Mesendoderm (in vitro differentiated cells): ENCODE data around the gene KRTAP5-10.
"Not testable (repeated sequence)": the region's sequence is repeated elsewhere in the genome, so short reads cannot be mapped to it uniquely, and the experiment has no call there.

Experiments
- DNase-seq: peaks from one replicate; pipeline ENCODE4 v3.0.0; 2013
- H2AK5ac ChIP-seq: 2 replicates; pipeline ENCODE4 v1.6.1; 2013; ENCODE audit warnings: low read length, inconsistent platforms
- H2BK120ac ChIP-seq: 2 replicates; pipeline ENCODE4 v1.6.1; 2013; ENCODE audit warnings: low read depth, mild to moderate bottlenecking, low read length, moderate library complexity, mixed read lengths
- H2BK15ac ChIP-seq: replicated peaks from 2 replicates; pipeline ENCODE4 v1.6.1; 2013; ENCODE audit warnings: low read depth, mild to moderate bottlenecking, moderate library complexity
- H2BK5ac ChIP-seq: 2 replicates; pipeline ENCODE4 v1.6.1; 2013; ENCODE audit warnings: low read length, inconsistent platforms
- H3K18ac ChIP-seq: 2 replicates; pipeline ENCODE4 v1.6.1; 2013; ENCODE audit warnings: mild to moderate bottlenecking, low read length, mixed read lengths
- H3K23ac ChIP-seq: one replicate; pipeline ENCODE4 v1.6.1; 2013; ENCODE audit warnings: low read length
- H3K27ac ChIP-seq: 2 replicates; pipeline ENCODE4 v1.5.1; 2013; ENCODE audit warnings: low read depth, mild to moderate bottlenecking, inconsistent platforms, low read length, moderate library complexity
- H3K27me3 ChIP-seq: 2 replicates; pipeline ENCODE4 v1.6.1; 2013; ENCODE audit warnings: low read length, control low read depth, mild to moderate bottlenecking, inconsistent platforms; ENCODE audit not compliant: insufficient read depth, poor library complexity
- H3K36me3 ChIP-seq: 2 replicates; pipeline ENCODE4 v1.6.1; 2013; ENCODE audit warnings: low read length, inconsistent platforms; ENCODE audit not compliant: control insufficient read depth, insufficient read depth
- H3K4ac ChIP-seq: one replicate; pipeline ENCODE4 v1.6.1; 2013; ENCODE audit warnings: low read depth, mild to moderate bottlenecking, low read length, moderate library complexity
- H3K4me1 ChIP-seq: 2 replicates; pipeline ENCODE4 v1.6.1; 2013; ENCODE audit warnings: low read depth, low read length, inconsistent platforms; ENCODE audit not compliant: control insufficient read depth
- H3K4me2 ChIP-seq: 2 replicates; pipeline ENCODE4 v1.6.1; 2013; ENCODE audit warnings: low read length
- H3K4me3 ChIP-seq: 2 replicates; pipeline ENCODE4 v1.5.1; 2013; ENCODE audit warnings: mild to moderate bottlenecking, low read length
- H3K56ac ChIP-seq: one replicate; pipeline ENCODE4 v1.6.1; 2013; ENCODE audit warnings: low read length
- H3K79me1 ChIP-seq: 2 replicates; pipeline ENCODE4 v1.6.1; 2013; ENCODE audit warnings: low read length, inconsistent platforms
- H3K79me2 ChIP-seq: 2 replicates; pipeline ENCODE4 v1.6.1; 2013; ENCODE audit warnings: mild to moderate bottlenecking, low read length; ENCODE audit not compliant: control insufficient read depth, insufficient read depth
- H3K9ac ChIP-seq: 2 replicates; pipeline ENCODE4 v1.6.1; 2013; ENCODE audit warnings: low read length, inconsistent platforms
- H4K5ac ChIP-seq: one replicate; pipeline ENCODE4 v1.6.1; 2013; ENCODE audit warnings: low read length
- H4K8ac ChIP-seq: one replicate; pipeline ENCODE4 v1.6.1; 2013; ENCODE audit warnings: low read depth, mild to moderate bottlenecking, control low read depth, low read length, moderate library complexity
- WGBS: extraction: QIAGEN DNeasy Blood & Tissue Kit; methylation state at CpG from one replicate; pipeline ENCODE4 v1.1.7; 2013; ENCODE audit warnings: low lambda C conversion rate, missing lambda C conversion rate; ENCODE audit not compliant: insufficient coverage; ENCODE audit errors: extremely low coverage; 5-methylcytosine and 5-hydroxymethylcytosine counted together

The KRTAP5-10 gene

DNA sequence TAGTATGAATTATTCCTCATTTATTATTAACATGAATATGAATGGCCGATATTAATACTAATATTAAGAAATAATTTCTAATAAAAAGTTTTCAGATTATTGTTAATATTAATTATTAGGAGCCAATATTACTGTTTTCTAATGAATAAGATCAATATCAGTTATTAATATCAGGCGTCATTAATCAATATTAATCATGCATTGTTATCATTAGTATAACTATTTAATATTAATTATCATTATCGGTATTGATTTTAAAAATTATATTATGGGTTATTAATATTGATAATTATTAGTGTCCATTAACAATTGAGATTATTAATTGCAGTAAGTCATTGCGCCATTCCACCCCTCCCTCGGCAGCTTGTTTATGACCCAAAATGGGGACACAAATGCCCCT, 20.3 kb downstream of the KRTAP5-10 start:
- H4K5ac ChIP-seq, H3K27ac ChIP-seq, H3K4me3 ChIP-seq, H2BK5ac ChIP-seq, H3K4ac ChIP-seq, H2BK15ac ChIP-seq, H3K36me3 ChIP-seq, H4K8ac ChIP-seq, H3K9ac ChIP-seq, H2AK5ac ChIP-seq, H3K56ac ChIP-seq, H3K4me2 ChIP-seq, H3K27me3 ChIP-seq, DNase-seq, H3K18ac ChIP-seq, H3K79me2 ChIP-seq, H3K4me1 ChIP-seq, H3K23ac ChIP-seq, H3K79me1 ChIP-seq, H2BK120ac ChIP-seq: not testable (repeated sequence)
- WGBS, result no CpG with 5 or more reads among the region's 5 CpGs

DNA sequence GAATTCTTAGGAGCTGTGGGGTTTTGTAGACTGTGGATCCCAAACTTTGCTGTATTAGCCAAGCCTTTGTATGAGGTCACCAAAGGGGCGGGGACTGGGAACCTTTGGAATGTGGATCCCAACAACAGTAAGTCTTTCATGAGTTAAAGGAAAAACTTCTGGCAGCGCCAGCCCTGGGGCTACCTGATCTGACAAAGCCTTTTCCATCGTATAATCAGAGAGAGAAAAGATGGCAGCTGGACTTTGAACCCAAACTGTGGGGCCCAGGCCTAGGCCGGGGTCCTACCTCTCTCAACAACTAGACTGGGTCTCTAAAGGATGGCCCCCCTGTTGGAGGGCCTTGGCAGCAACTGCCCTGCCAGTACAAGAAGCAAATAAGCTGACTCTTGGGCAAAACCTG, 23.0 kb downstream of the KRTAP5-10 start:
- H4K8ac ChIP-seq, H3K4me2 ChIP-seq, H3K4ac ChIP-seq, H3K79me1 ChIP-seq, H3K23ac ChIP-seq, H4K5ac ChIP-seq, H2BK120ac ChIP-seq, H3K4me1 ChIP-seq, H2BK5ac ChIP-seq, H2BK15ac ChIP-seq, H2AK5ac ChIP-seq, H3K9ac ChIP-seq, H3K27ac ChIP-seq, H3K18ac ChIP-seq, H3K56ac ChIP-seq, H3K27me3 ChIP-seq, H3K4me3 ChIP-seq, H3K79me2 ChIP-seq, H3K36me3 ChIP-seq: not testable (repeated sequence)
- peak; percentile 42 for DNase-seq
- no CpG with 5 or more reads among the region's 4 CpGs for WGBS

DNA sequence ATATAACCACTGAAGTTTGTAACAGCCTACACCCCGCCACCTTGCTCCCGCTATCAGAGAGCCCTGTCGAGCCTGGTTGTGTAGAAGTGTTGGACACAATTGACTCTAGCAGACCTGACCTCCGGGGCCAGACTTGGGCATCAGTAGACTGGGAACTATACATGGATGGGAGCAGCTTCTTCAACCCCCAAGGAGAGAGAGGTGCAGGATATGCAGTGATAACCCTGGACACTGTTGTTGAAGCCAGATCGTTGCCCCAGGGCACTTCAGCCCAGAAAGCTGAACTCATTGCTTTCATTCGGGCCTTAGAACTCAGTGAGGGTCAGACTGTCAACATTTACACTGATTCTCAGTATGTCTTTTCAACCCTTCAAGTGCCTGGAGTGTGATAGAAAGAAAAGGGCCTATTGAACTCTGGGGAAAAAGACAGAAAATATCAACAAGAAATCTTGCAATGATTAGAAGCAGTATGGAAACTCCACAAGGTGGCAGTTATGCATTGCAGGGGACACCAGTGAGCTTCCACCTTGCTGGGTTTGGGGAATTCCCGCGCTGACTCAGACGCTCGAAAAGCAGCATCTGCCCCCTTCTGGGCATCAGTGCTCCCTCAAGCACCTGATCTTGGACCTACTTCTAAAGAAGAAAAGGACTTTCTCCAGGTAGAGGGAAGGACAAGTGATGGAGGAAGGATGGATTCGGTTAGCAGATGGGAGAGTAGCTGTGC, 23.6 kb downstream of the KRTAP5-10 start:
- not testable (repeated sequence) for H3K18ac ChIP-seq, H2BK120ac ChIP-seq, H3K79me2 ChIP-seq, H3K23ac ChIP-seq, H4K5ac ChIP-seq, H3K4me3 ChIP-seq, H3K56ac ChIP-seq, H3K9ac ChIP-seq, H3K27me3 ChIP-seq, H3K27ac ChIP-seq, H2BK5ac ChIP-seq, H4K8ac ChIP-seq, H2AK5ac ChIP-seq, H3K4me2 ChIP-seq, H3K4me1 ChIP-seq, H3K79me1 ChIP-seq, H2BK15ac ChIP-seq, H3K36me3 ChIP-seq
- peak overlapping the region; percentile 31 for H3K4ac ChIP-seq
- DNase-seq, result peak; percentile 74
- no CpG with 5 or more reads among the region's 11 CpGs for WGBS

DNA sequence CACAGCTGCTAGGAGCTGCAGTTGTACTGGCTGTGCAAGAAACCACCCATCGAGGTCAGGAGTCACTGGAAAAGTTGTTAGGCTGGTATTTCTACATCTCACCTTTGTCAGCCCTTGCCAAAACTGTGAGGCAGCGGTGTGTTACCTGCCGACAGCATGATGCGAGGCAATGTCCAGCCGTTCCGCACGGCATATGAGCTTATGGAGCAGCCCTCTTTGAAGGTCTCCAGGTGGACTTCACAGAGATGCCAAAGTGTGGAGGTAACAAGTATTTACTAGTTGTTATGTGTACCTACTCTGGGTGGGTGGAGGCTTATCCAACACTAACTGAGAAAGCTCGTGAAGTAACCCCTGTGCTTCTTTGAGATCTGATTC, 24.2 kb downstream of the KRTAP5-10 start:
- not testable (repeated sequence) for H3K18ac ChIP-seq, H3K79me1 ChIP-seq, H3K56ac ChIP-seq, H2BK15ac ChIP-seq, H3K4me1 ChIP-seq, H3K9ac ChIP-seq, H4K8ac ChIP-seq, H3K36me3 ChIP-seq, H3K4ac ChIP-seq, H3K4me2 ChIP-seq, DNase-seq, H3K27ac ChIP-seq, H3K4me3 ChIP-seq, H3K79me2 ChIP-seq, H3K27me3 ChIP-seq, H2AK5ac ChIP-seq, H2BK5ac ChIP-seq, H3K23ac ChIP-seq, H4K5ac ChIP-seq, H2BK120ac ChIP-seq
- WGBS, result no CpG with 5 or more reads among the region's 8 CpGs

DNA sequence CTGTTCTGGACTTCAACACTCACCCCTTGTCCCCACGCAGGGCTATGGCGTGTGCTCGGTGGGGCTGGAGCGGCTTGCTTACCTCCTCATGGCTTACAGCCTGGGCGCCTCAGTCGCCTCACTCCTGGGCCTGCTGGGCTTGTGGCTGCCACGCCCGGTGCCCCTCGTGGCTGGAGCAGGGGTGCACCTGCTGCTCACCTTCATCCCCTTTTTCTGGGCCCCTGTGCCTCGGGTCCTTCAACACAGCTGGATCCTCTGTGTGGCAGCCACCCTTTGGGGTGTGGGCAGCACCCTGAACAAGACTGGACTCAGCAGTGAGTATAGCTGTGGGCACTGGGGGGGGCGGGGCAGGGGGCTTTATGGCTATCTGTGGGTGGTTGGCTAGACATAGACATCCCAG, 37.9 kb downstream of the KRTAP5-10 start:
- not testable (repeated sequence) for H3K27me3 ChIP-seq, H2BK5ac ChIP-seq
- WGBS, result no CpG with 5 or more reads among the region's 11 CpGs

More for the DNA sequence above, 37.9 kb downstream of the KRTAP5-10 start:
- not testable (repeated sequence) for H3K27ac ChIP-seq, H3K4me2 ChIP-seq, H3K9ac ChIP-seq, H3K18ac ChIP-seq, H3K56ac ChIP-seq, H3K4ac ChIP-seq, H2BK15ac ChIP-seq, H2BK120ac ChIP-seq, H3K79me1 ChIP-seq, H2AK5ac ChIP-seq, H3K79me2 ChIP-seq, H4K5ac ChIP-seq, H4K8ac ChIP-seq, DNase-seq, H3K4me3 ChIP-seq, H3K36me3 ChIP-seq, H3K23ac ChIP-seq, H3K4me1 ChIP-seq
